Lung (tissue), 14 donors: Measurements from ENCODE around the gene ARHGEF5. TPM values are rescaled to one million over a fixed set of nuclear protein-coding genes. Genes with fewer than 3 reads are reported as not detected.
"Not testable (repeated sequence)": the region's sequence is repeated elsewhere in the genome, so short reads cannot be mapped to it uniquely, and the experiment has no call there.

Experiments used
- ATAC-seq: fragments of 200-7000 bp; cut with Tn5 transposase; one replicate; pipeline ENCODE4 v1.9.1; 2020; ENCODE audit warnings: moderate number of reproducible peaks; ENCODE audit not compliant: insufficient read depth, low FRiP score
- DNase-seq, 3 donors: peaks; one replicate each; pipeline ENCODE4 v3.0.0-alpha.2; 2013 to 2017
- H3K27ac ChIP-seq, 2 donors: one replicate each; pipeline ENCODE4 v1.5.1; 2013; ENCODE audit warnings: mild to moderate bottlenecking in 2 of 2, moderate library complexity in 2 of 2, control low read depth in 1 of 2, inconsistent platforms in 1 of 2, low read depth in 1 of 2, low read length in 1 of 2
- H3K27me3 ChIP-seq, 3 donors: one replicate each; pipeline ENCODE4 v1.5.1; 2013; ENCODE audit warnings: low read length in 2 of 3; ENCODE audit not compliant: control insufficient read depth in 3 of 3, insufficient read depth in 3 of 3
- H3K36me3 ChIP-seq, 4 donors: one replicate each; pipeline ENCODE4 v1.5.1; 2013; ENCODE audit warnings: low read length in 4 of 4, mild to moderate bottlenecking in 1 of 4, moderate library complexity in 1 of 4; ENCODE audit not compliant: control insufficient read depth in 4 of 4, insufficient read depth in 4 of 4
- H3K4me1 ChIP-seq, 5 donors: one replicate each; pipeline ENCODE4 v1.5.1; 2013; ENCODE audit warnings: low read length in 5 of 5, mild to moderate bottlenecking in 2 of 5, moderate library complexity in 1 of 5; ENCODE audit not compliant: control insufficient read depth in 5 of 5, insufficient read depth in 5 of 5
- H3K4me3 ChIP-seq: one replicate; pipeline ENCODE4 v1.5.1; 2013; ENCODE audit warnings: mild to moderate bottlenecking, control low read depth, moderate library complexity
- H3K9ac ChIP-seq, 2 donors: one replicate each; pipeline ENCODE4 v1.5.1; 2013; ENCODE audit warnings: low read length in 2 of 2, control low read depth in 1 of 2; ENCODE audit not compliant: insufficient read depth in 1 of 2
- H3K9me3 ChIP-seq, 4 donors: one replicate each; pipeline ENCODE4 v1.5.1; 2013; ENCODE audit warnings: low read length in 3 of 4, mild to moderate bottlenecking in 1 of 4, moderate library complexity in 1 of 4; ENCODE audit not compliant: control insufficient read depth in 4 of 4, insufficient read depth in 3 of 4
- WGBS, 2 donors: extraction: QIAGEN DNeasy Blood & Tissue Kit; methylation state at CpG; one replicate each; pipeline ENCODE4 v1.1.7; 2013; 5-methylcytosine and 5-hydroxymethylcytosine counted together
- long read RNA-seq, 5 donors: transcript quantifications; one replicate each; lab custom pipeline, GENCODE V29; 2026
- polyA plus RNA-seq, 2 donors: library from polyadenylated mRNA; stranded (reverse); fragments of 200-250 nt; gene quantifications; one replicate each; pipeline ENCODE4 v1.2.1, GENCODE V29; 2013
- total RNA-seq, 2 donors: library from RNA; depleted of rRNA in 1 of 2; stranded (reverse); fragments of >200 nt in 1 of 2; gene quantifications; one replicate each; pipeline ENCODE4 v1.2.1, GENCODE V29; 2014 to 2021
- donor health status: Bipolar disorder and iron deficiency.
- donor health status: healthy.
- donor health status: DM: yes; HTN: yes; CAD: no.

Gene ARHGEF5
- total RNA-seq, result 10 to 100 TPM; 21.7 to 27.1 TPM
- 1 to 10 TPM; 4.5 to 9.6 TPM for polyA plus RNA-seq
- long read RNA-seq, donor 1, result 0 reads
- long read RNA-seq, donor 2, partial matches to known transcripts, result 6 of 6 reads
- long read RNA-seq, donor 2, other reads (novel, unspliced or antisense), result 0 of 6 reads
- long read RNA-seq, donor 3, result 0 reads
- long read RNA-seq, donor 4, result 0 reads
- long read RNA-seq, donor 5, partial matches to known transcripts, result 7 of 7 reads
- long read RNA-seq, donor 5, other reads (novel, unspliced or antisense), result 0 of 7 reads

DNA sequence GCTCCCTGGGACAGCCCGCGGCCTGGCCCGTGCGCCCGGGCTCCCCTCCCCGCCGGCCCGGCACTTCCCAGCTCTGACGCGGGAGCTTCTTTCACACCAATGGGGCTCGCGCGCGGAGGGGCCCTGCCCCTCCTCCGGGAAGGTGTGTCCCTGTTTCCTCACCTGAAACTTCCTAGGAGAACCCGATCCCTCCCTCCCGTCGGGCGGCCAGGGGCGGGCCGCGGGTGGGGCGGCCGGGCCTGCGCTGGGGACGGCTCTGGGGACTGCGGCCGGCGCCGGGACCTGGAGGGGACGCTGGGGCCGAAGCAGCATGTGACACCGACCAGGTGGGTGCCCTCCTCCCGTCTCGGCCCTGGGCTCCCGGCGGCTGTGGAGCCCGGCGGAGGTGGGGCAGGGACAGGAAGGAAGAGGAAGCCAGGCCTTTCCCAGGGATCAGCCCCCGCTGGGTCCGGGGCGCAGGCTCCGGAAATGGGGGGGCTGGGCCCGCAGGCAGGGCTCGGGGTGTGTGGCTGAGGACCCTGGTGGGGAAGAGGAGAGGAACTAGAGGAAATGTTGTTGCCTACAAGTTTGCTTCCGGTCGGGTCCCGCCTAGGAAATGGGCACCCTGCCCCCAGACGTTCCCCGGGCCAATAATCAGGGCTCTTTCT, at the start of gene ARHGEF5:
TSS of gene ARHGEF5 (plus strand) at position 227 of the 647 bp plus-strand sequence. CDS start 7,268 bp downstream, outside the sequence.
- not testable (repeated sequence) for H3K4me1 ChIP-seq, H3K9me3 ChIP-seq, H3K9ac ChIP-seq, H3K27me3 ChIP-seq, H3K36me3 ChIP-seq, H3K27ac ChIP-seq, H3K4me3 ChIP-seq, DNase-seq
- WGBS, 2 donors, result no CpG with 5 or more reads among the region's 50 CpGs
- ATAC-seq, result peak; percentile 93

GRCh38 chr7:144309702-144310101, 45.5 kb upstream of the ARHGEF5 start:
- H3K9ac ChIP-seq, DNase-seq, H3K4me1 ChIP-seq, H3K27ac ChIP-seq, ATAC-seq, H3K4me3 ChIP-seq, H3K36me3 ChIP-seq, H3K9me3 ChIP-seq, H3K27me3 ChIP-seq: not testable (repeated sequence)
- WGBS, 2 donors, result no CpG with 5 or more reads among the region's 2 CpGs

- H3K9ac ChIP-seq, ATAC-seq, H3K36me3 ChIP-seq, H3K4me3 ChIP-seq, H3K9me3 ChIP-seq, H3K27me3 ChIP-seq, H3K27ac ChIP-seq, DNase-seq, H3K4me1 ChIP-seq: not testable (repeated sequence)
- 92% methylated on average over 1 of the region's 2 CpGs; no CpG with 5 or more reads in 1 of the 2 donors for WGBS, 2 donors
Measured at GRCh38 chr7:144311218-144311617, 44.0 kb upstream of the ARHGEF5 start.

GRCh38 chr7:144311872-144312469, 43.2 kb upstream of the ARHGEF5 start, which contains the start of gene OR2A1:
Gene OR2A1 (plus strand): TSS chr7:144312419. CDS start chr7:144318125, 5,706 bp downstream.
- not testable (repeated sequence) for H3K4me3 ChIP-seq, H3K4me1 ChIP-seq, H3K9ac ChIP-seq, H3K27me3 ChIP-seq, ATAC-seq, H3K9me3 ChIP-seq, DNase-seq, H3K36me3 ChIP-seq, H3K27ac ChIP-seq
- WGBS, 2 donors, result 100% methylated on average over 2 of the region's 2 CpGs; no CpG with 5 or more reads in 1 of the 2 donors

DNA sequence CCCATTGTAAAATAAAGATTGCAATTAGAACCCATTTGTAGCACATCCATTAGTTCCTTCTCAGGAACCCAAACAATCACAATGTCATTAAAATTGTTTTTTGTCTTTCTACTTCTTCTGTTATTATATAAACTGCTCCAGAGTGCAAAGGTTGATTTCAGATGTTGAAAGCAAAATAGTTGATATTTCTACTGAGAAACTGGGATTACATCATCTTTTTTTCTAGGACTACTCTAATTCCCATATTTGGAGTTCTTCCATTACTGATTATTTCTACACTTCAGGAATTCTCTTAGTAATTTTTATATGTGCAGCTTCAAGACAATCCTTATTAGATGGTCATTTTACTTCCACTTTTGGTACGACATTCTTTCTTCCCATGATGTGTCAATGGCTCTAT, 37.7 kb upstream of the ARHGEF5 start:
- not testable (repeated sequence) for H3K4me3 ChIP-seq, H3K36me3 ChIP-seq, H3K27me3 ChIP-seq, H3K9me3 ChIP-seq, DNase-seq, H3K9ac ChIP-seq, ATAC-seq, H3K4me1 ChIP-seq, H3K27ac ChIP-seq
- 68% methylated on average over 1 of the region's 1 CpG; no CpG with 5 or more reads in 1 of the 2 donors for WGBS, 2 donors

DNA sequence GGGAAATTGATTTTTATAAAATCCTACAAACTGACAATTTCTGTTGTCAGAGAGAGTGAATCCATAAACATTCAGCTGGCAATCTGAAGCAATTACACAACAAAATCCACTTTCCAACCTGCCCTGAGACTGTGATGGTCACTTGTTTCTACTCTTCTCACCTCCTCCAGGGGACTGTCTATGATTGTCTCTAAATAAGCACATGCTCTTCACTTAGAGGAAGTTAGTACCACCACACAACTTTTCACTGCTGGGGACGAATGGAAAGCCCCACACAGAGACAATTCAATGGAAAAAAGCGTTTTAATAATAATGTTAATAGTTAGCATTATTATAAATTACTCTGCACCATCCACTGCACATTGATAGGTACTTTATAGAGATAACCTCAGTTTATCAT, 35.7 kb upstream of the ARHGEF5 start:
- H3K27me3 ChIP-seq, H3K36me3 ChIP-seq, H3K9ac ChIP-seq, H3K4me1 ChIP-seq, ATAC-seq, H3K27ac ChIP-seq, H3K4me3 ChIP-seq, H3K9me3 ChIP-seq, DNase-seq: not testable (repeated sequence)
- WGBS, 2 donors, result no CpG with 5 or more reads among the region's 2 CpGs

GRCh38 chr7:144321677-144322206, 33.5 kb upstream of the ARHGEF5 start:
- peak in 2 of 3 donors; percentile 52 to 73 for DNase-seq
- WGBS, 2 donors, result 74% methylated on average over 1 of the region's 3 CpGs; no CpG with 5 or more reads in 1 of the 2 donors
- not testable (repeated sequence) for H3K9me3 ChIP-seq, H3K4me1 ChIP-seq, H3K9ac ChIP-seq, H3K4me3 ChIP-seq, H3K27me3 ChIP-seq, H3K36me3 ChIP-seq, H3K27ac ChIP-seq, ATAC-seq

DNA sequence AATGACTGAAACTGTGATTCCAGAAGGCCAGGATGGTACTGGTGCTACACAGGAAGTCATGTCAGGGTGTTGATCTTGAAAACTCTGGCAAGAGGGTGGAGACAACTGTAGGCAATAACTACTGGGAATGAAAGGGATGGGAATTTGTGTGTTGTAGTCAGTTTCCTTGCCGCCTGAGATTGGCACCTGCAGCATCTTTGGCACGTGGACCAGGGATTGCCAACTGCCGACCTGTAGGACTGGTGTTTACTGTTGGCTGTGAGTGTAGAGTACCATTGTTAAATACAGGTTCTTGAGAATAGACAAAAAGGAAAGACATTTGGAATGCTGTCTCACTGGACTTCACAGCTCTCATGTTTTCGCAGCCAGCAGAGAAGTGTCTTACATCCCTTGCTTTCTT, 31.8 kb upstream of the ARHGEF5 start:
- WGBS, 2 donors, result 93% methylated on average over 3 of the region's 4 CpGs; no CpG with 5 or more reads in 1 of the 2 donors
- not testable (repeated sequence) for H3K36me3 ChIP-seq, DNase-seq, ATAC-seq, H3K27me3 ChIP-seq, H3K9ac ChIP-seq, H3K27ac ChIP-seq, H3K4me1 ChIP-seq, H3K9me3 ChIP-seq, H3K4me3 ChIP-seq
